ENCODE results near the gene P4HA3.

P4HA3 gene

GRCh38 chr11:74288911-74289310, 22.5 kb downstream of the P4HA3 start:
- Histone ChIP-seq H3K27ac (no peak overlapping the region; a peak in 1 of 22 replicates), H3K4me2 (peak overlapping the region in 2 of 11 experiments; percentile 30 to 57; a peak in 2 of 22 replicates), H3K36me3 (no peaks in the 10 kb centered on the region), H3K4me3 (no peak overlapping the region), H4K20me1 (no peaks in the 10 kb centered on the region), H3K9me3 (replicated peaks in 1 of 11) (no peaks in the 10 kb centered on the region), H3K4me1 (peaks cover 0 to 10% (median 5%) of the 10 kb centered on the region in 10 experiments; a peak in 10 of 20 replicates), H3K27me3 (no peaks in the 10 kb centered on the region), H3K9ac (no peak overlapping the region)
- TF ChIP-seq Cebpa-rat (IDR thresholded peaks at IDR 0.05), result no peak

DNA sequence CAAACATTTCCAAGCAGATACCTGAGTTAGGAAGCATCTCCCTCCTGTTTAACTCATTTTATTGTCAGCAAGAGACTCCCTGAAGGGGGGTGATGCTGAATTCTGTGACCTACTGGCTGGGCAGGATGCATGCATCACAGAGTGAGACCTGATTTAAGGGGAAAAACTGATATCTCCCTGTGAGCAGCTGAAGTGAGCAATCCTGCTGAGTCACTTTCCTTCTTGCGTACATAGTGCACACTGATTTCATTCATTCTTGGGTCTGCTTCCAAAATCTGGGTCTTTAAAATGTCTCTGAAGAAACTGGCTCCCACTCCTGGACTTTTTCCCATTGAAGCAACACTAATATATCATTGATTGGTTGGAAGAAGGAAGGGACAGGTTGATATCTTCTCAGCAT, 23.3 kb downstream of the P4HA3 start:
- peak overlapping the region in 6 of 11 experiments; percentile 1 to 57 (median 29); a peak in 7 of 22 replicates for H3K4me2 ChIP-seq
- no peak for TF ChIP-seq Cebpa-rat (IDR thresholded peaks at IDR 0.05)
- no peak overlapping the region for H3K9ac ChIP-seq
- H4K20me1 ChIP-seq, result no peaks in the 10 kb centered on the region
- H3K4me1 ChIP-seq, result peaks cover 0 to 10% (median 5%) of the 10 kb centered on the region in 10 experiments; a peak in 10 of 20 replicates
- no peaks in the 10 kb centered on the region for H3K27me3 ChIP-seq
- H3K27ac ChIP-seq, result no peak overlapping the region; a peak in 1 of 22 replicates
- no peaks in the 10 kb centered on the region for H3K36me3 ChIP-seq
- H3K9me3 ChIP-seq (replicated peaks in 1 of 11), result no peaks in the 10 kb centered on the region
- no peak overlapping the region for H3K4me3 ChIP-seq

DNA sequence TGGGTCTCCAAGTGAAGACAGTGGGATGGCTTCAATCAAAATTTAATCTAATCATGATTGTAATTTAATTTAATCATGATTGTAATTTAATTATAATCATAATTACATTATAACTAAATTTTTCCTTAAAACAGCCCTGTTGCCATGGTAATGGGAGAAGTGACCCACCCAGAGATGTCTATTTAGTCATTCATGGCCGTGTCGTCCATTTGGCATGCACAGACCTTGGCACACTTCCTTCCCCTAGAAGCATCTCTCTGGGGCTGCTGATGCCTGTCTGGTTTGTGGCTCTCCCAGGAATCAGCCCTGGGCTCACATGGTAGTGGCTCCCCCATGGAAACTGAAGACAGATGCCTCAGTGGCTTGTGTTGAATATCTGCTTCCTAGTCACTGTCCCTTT, 27.0 kb downstream of the P4HA3 start:
- Histone ChIP-seq H3K4me1 (peaks cover 0 to 10% (median 5%) of the 10 kb centered on the region in 10 experiments; a peak in 10 of 20 replicates), H3K4me3 (no peak overlapping the region), H3K4me2 (no peak overlapping the region), H4K20me1 (no peaks in the 10 kb centered on the region), H3K9ac (no peak overlapping the region), H3K27ac (no peak overlapping the region), H3K9me3 (replicated peaks in 1 of 11) (peaks cover 0 to 5% (median 4%) of the 10 kb centered on the region in 11 experiments; a peak in 3 of 22 replicates), H3K27me3 (no peaks in the 10 kb centered on the region), H3K36me3 (no peaks in the 10 kb centered on the region)
- TF ChIP-seq Cebpa-rat (IDR thresholded peaks at IDR 0.05), result no peak

DNA sequence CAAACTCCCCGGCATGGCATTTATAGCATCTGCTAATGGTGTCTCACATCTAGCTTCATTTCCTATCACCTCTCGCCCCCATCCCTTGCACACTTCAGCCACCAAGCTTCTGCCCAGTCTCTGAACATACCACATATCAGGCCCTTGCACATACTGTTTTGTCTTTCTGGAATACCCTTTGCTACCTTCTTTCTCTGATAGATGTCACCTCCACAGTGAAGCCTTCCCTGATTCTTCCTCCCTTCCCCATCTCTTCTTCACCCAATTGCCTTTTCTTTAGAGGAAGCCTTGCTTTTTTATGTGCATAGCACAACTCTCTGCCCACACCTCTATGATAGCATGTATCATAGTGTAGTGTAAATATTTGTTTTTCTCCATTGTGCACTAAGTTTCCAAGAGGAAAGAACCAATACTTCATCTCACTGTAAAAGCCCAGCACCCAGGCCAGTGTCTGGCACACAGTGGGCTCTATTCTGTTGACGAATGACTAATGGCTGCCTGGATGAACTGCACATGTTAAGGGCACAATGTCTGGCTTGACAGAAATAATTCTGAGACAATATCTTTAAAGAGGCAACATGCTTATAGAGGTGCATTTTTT, 27.8 kb downstream of the P4HA3 start:
- Histone ChIP-seq H3K9me3 (replicated peaks in 1 of 11) (peaks cover 0 to 5% (median 4%) of the 10 kb centered on the region in 11 experiments; a peak in 3 of 22 replicates), H4K20me1 (no peaks in the 10 kb centered on the region), H3K36me3 (no peaks in the 10 kb centered on the region), H3K4me2 (no peak overlapping the region), H3K4me1 (peaks cover 0 to 10% (median 4%) of the 10 kb centered on the region in 10 experiments; a peak in 10 of 20 replicates), H3K27ac (no peak overlapping the region), H3K4me3 (no peak overlapping the region), H3K27me3 (no peaks in the 10 kb centered on the region), H3K9ac (no peak overlapping the region)
- no peak for TF ChIP-seq Cebpa-rat (IDR thresholded peaks at IDR 0.05)

DNA sequence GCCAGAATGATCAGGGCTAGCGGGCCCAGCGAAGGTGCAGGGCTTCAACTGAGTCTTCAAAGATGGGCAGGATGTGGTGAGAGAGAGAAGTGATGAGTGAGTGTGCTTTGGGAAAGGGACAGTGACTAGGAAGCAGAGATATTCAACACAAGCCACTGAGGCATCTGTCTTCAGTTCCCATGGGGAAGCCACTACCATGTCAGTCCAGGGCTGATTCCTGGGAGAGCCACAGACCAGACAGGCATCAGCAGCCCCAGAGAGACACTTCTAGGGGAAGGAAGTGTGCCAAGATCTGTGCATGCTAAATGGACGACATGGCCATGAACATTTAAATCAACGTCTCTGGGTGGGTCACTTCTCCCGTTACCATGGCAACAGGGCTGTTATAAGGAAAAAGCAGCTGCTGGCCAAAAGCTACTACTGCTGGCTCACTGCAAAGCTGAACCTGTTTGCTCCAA, 28.5 kb downstream of the P4HA3 start:
- peaks cover 0 to 5% (median 4%) of the 10 kb centered on the region in 11 experiments; a peak in 3 of 22 replicates for H3K9me3 ChIP-seq (replicated peaks in 1 of 11)
- H3K27me3 ChIP-seq, result no peaks in the 10 kb centered on the region
- no peak overlapping the region for H3K4me3 ChIP-seq
- peaks cover 0 to 4% (median 0%) of the 10 kb centered on the region in 10 experiments; a peak in 7 of 20 replicates for H3K4me1 ChIP-seq
- no peak overlapping the region for H3K27ac ChIP-seq
- no peak overlapping the region for H3K9ac ChIP-seq
- no peaks in the 10 kb centered on the region for H3K36me3 ChIP-seq
- no peak for TF ChIP-seq Cebpa-rat (IDR thresholded peaks at IDR 0.05)
- H4K20me1 ChIP-seq, result no peaks in the 10 kb centered on the region
- no peak overlapping the region for H3K4me2 ChIP-seq

DNA sequence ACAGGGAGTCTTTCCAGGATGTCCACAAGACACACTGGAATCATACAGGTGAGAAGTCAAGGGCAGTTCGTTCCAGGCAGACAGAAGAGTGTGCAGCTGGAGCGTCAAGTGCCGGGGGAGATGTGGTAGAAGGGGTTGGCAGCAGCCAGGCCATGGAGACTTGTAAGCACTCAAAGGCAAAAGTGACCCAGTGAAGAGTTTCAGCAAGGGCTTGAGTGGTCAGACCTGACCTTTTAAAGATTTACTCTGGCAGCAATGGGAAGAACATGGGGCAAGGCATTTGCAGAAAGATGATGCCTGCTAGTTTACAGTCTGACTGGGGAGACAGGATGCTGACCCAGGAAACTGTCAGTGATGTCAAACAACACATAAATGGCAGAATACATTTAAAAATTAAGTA, 29.0 kb downstream of the P4HA3 start:
- no peak for TF ChIP-seq Cebpa-rat (IDR thresholded peaks at IDR 0.05)
- Histone ChIP-seq H3K4me1 (no peaks in the 10 kb centered on the region), H3K36me3 (no peaks in the 10 kb centered on the region), H3K4me3 (no peak overlapping the region), H3K27ac (no peak overlapping the region), H3K9ac (no peak overlapping the region), H3K9me3 (replicated peaks in 1 of 11) (peaks cover 0 to 5% (median 4%) of the 10 kb centered on the region in 11 experiments; a peak in 3 of 22 replicates), H3K27me3 (no peaks in the 10 kb centered on the region), H3K4me2 (no peak overlapping the region), H4K20me1 (no peaks in the 10 kb centered on the region)

DNA sequence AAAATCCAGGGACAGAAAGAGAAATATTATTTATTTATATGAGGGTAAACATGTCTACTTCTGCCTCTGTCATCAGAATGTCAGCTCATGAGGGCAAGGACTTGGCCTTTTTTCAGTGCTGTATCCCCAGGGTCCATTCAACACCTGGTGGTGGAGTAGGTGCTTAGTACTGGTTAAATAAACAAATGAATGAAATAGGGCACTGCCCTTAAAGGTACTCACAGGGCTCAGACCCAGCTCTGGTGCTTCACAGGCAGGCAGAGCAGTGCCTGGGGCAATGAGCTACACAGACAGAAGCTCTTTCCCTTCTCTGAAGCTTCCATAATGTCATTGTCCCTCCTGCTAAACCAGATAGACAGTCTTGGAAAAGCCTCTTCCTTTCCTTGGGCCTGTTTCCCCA, 30.9 kb downstream of the P4HA3 start:
- H3K4me1 ChIP-seq, result no peaks in the 10 kb centered on the region
- H3K27ac ChIP-seq, result no peak overlapping the region
- H3K4me2 ChIP-seq, result no peak overlapping the region

GRCh38 chr11:74279256-74279655, 32.2 kb downstream of the P4HA3 start:
- H3K9ac ChIP-seq, result no peak overlapping the region
- no peaks in the 10 kb centered on the region for H4K20me1 ChIP-seq
- peaks cover 0 to 5% (median 4%) of the 10 kb centered on the region in 11 experiments; a peak in 3 of 22 replicates for H3K9me3 ChIP-seq (replicated peaks in 1 of 11)
- H3K4me3 ChIP-seq, result no peak overlapping the region
- no peaks in the 10 kb centered on the region for H3K36me3 ChIP-seq
- H3K4me1 ChIP-seq, result no peaks in the 10 kb centered on the region
- TF ChIP-seq Cebpa-rat (IDR thresholded peaks at IDR 0.05), result no peak
- no peak overlapping the region for H3K4me2 ChIP-seq
- H3K27me3 ChIP-seq, result no peaks in the 10 kb centered on the region
- H3K27ac ChIP-seq, result no peak overlapping the region

More for the DNA sequence above, 30.9 kb downstream of the P4HA3 start:
- Histone ChIP-seq H3K9ac (no peak overlapping the region), H3K36me3 (no peaks in the 10 kb centered on the region), H3K27me3 (no peaks in the 10 kb centered on the region), H4K20me1 (no peaks in the 10 kb centered on the region), H3K9me3 (replicated peaks in 1 of 11) (peaks cover 0 to 5% (median 4%) of the 10 kb centered on the region in 11 experiments; a peak in 3 of 22 replicates), H3K4me3 (no peak overlapping the region)
- no peak for TF ChIP-seq Cebpa-rat (IDR thresholded peaks at IDR 0.05)

GRCh38 chr11:74278721-74279161, 32.7 kb downstream of the P4HA3 start:
- TF ChIP-seq Cebpa-rat (IDR thresholded peaks at IDR 0.05), result no peak
- Histone ChIP-seq H3K9ac (no peak overlapping the region), H3K9me3 (replicated peaks in 1 of 11) (peaks cover 0 to 5% (median 4%) of the 10 kb centered on the region in 11 experiments; a peak in 3 of 22 replicates), H3K4me3 (no peak overlapping the region), H3K36me3 (no peaks in the 10 kb centered on the region), H3K4me2 (no peak overlapping the region), H3K27me3 (no peaks in the 10 kb centered on the region), H3K4me1 (no peaks in the 10 kb centered on the region), H3K27ac (no peak overlapping the region), H4K20me1 (no peaks in the 10 kb centered on the region)

DNA sequence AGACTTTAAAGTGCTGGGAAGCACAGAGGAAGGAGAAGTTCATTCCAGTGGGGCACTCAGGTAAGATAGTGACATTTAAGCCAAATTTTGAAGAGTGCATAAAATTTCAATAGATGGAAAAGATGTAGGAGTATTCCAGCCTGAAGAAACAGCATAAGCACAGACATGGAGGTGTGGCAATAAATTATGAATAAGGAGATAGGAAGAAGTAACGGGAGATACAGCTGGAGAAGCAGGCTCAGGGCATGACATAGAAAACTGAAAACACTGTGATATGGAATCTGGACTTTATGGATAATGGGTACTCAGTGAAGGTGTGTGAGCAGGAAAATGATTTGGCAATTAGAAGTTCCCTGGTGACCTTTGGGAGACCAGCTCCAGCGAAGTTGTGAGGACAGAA, 33.3 kb downstream of the P4HA3 start:
- no peak overlapping the region for H3K4me2 ChIP-seq
- H3K9ac ChIP-seq, result no peak overlapping the region

More for the DNA sequence above, 33.3 kb downstream of the P4HA3 start:
- Histone ChIP-seq H3K4me1 (no peaks in the 10 kb centered on the region), H3K27me3 (no peaks in the 10 kb centered on the region), H4K20me1 (no peaks in the 10 kb centered on the region), H3K4me3 (no peak overlapping the region), H3K36me3 (no peaks in the 10 kb centered on the region), H3K27ac (no peak overlapping the region), H3K9me3 (replicated peaks in 1 of 11) (peaks cover 0 to 5% (median 4%) of the 10 kb centered on the region in 11 experiments; a peak in 3 of 22 replicates)
- TF ChIP-seq Cebpa-rat (IDR thresholded peaks at IDR 0.05), result no peak
